HEK293 (cell line): ENCODE results near the gene IFT27.

Source experiments
- CTCF ChIA-PET: fragments of 350-600 bp; formaldehyde crosslinking; extraction: SDS; loops from one replicate; lab custom pipeline; 2021; ENCODE audit warnings: antibody characterized with exemption; lab: Yijun Ruan, JAX
- POLR2A ChIA-PET: fragments of 300-600 bp; formaldehyde crosslinking; extraction: SDS; loops from one replicate; lab custom pipeline; 2020; ENCODE audit warnings: antibody characterized with exemption, inconsistent platforms; lab: Yijun Ruan, JAX
- H3K27ac ChIP-seq: fragments of 200-500 bp; sonication (Bioruptor generic); 2 replicates; pipeline ENCODE4 v1.5.1; 2014; ENCODE audit warnings: low read depth, low read length, control low read depth, inconsistent platforms; ENCODE audit errors: extremely low read depth
- H3K36me3 ChIP-seq, 2 experiments: fragments of 200-500 bp in 1 of 2; sonication (Bioruptor generic) in 1 of 2; 1 replicate in 1 of 2; 2 replicates in 1 of 2; pipeline ENCODE4 v1.5.1; 2014 to 2017; ENCODE audit warnings: inconsistent platforms in 2 of 2, low read length in 2 of 2; ENCODE audit not compliant: control insufficient read depth in 2 of 2, insufficient read depth in 1 of 2
- H3K4me1 ChIP-seq: fragments of 200-500 bp; sonication (Bioruptor generic); 2 replicates; pipeline ENCODE4 v1.5.1; 2014; ENCODE audit warnings: mild to moderate bottlenecking, low read length, inconsistent platforms; ENCODE audit not compliant: control insufficient read depth, insufficient read depth
- H3K4me3 ChIP-seq: 2 replicates; pipeline ENCODE4 v1.5.1; 2011; ENCODE audit warnings: low read depth, mild to moderate bottlenecking, control low read depth, low read length, moderate library complexity
- H3K9me3 ChIP-seq: fragments of 200-500 bp; sonication (Bioruptor generic); 2 replicates; pipeline ENCODE4 v1.5.1; 2014; ENCODE audit warnings: low read depth, low read length, inconsistent platforms; ENCODE audit not compliant: control insufficient read depth, insufficient read depth
- KLF10 ChIP-seq: fragments of 450-650 bp; IDR thresholded peaks from 2 replicates; pipeline ENCODE4 v1.5.1; 2018; ENCODE audit warnings: missing biosample characterization, mild to moderate bottlenecking, missing genetic modification characterization
- REPIN1 ChIP-seq: fragments of 450-650 bp; formaldehyde crosslinking; IDR thresholded peaks from 2 replicates; pipeline ENCODE4 v1.5.1; 2017; ENCODE audit warnings: missing biosample characterization, missing genetic modification characterization, low read depth
- SALL2 ChIP-seq: fragments of 450-650 bp; formaldehyde crosslinking; IDR thresholded peaks from 2 replicates; pipeline ENCODE4 v1.5.0; 2017; ENCODE audit warnings: missing biosample characterization, mild to moderate bottlenecking, missing genetic modification characterization, borderline replicate concordance
- SCRT2 ChIP-seq: fragments of 450-650 bp; formaldehyde crosslinking; IDR thresholded peaks from 2 replicates; pipeline ENCODE4 v1.5.1; 2016; ENCODE audit warnings: missing biosample characterization, missing genetic modification characterization
- WT1 ChIP-seq: fragments of 450-650 bp; formaldehyde crosslinking; IDR thresholded peaks from 2 replicates; pipeline ENCODE4 v1.5.1; 2016; ENCODE audit warnings: missing biosample characterization, missing genetic modification characterization
- ZFP41 ChIP-seq: fragments of 450-650 bp; formaldehyde crosslinking; IDR thresholded peaks from 2 replicates; pipeline ENCODE4 v1.5.1; 2016; ENCODE audit warnings: missing biosample characterization, missing genetic modification characterization, borderline replicate concordance
- ZNF175 ChIP-seq: fragments of 450-650 bp; formaldehyde crosslinking; IDR thresholded peaks from 2 replicates; pipeline ENCODE4 v1.5.1; 2016; ENCODE audit warnings: missing biosample characterization, missing genetic modification characterization
- ZNF211 ChIP-seq: fragments of 450-650 bp; formaldehyde crosslinking; IDR thresholded peaks from 2 replicates; pipeline ENCODE4 v1.5.1; 2016; ENCODE audit warnings: low read depth, missing biosample characterization, missing genetic modification characterization
- ZNF214 ChIP-seq: fragments of 450-650 bp; formaldehyde crosslinking; IDR thresholded peaks from 2 replicates; pipeline ENCODE4 v1.5.1; 2017; ENCODE audit warnings: missing biosample characterization, mild to moderate bottlenecking, missing genetic modification characterization, borderline replicate concordance
- ZNF266 ChIP-seq: fragments of 450-650 bp; formaldehyde crosslinking; IDR thresholded peaks from 2 replicates; pipeline ENCODE4 v1.5.1; 2016; ENCODE audit warnings: missing biosample characterization, missing genetic modification characterization, low read depth
- ZNF394 ChIP-seq: fragments of 450-650 bp; formaldehyde crosslinking; IDR thresholded peaks from 2 replicates; pipeline ENCODE4 v1.5.1; 2016; ENCODE audit warnings: missing biosample characterization, missing genetic modification characterization, mild to moderate bottlenecking, moderate library complexity, borderline replicate concordance
- ZNF404 ChIP-seq: fragments of 450-650 bp; formaldehyde crosslinking; IDR thresholded peaks from 2 replicates; pipeline ENCODE4 v1.5.1; 2017; ENCODE audit warnings: missing biosample characterization, missing genetic modification characterization
- ZNF426 ChIP-seq: fragments of 450-650 bp; formaldehyde crosslinking; IDR thresholded peaks from 2 replicates; pipeline ENCODE4 v1.5.1; 2017; ENCODE audit warnings: missing biosample characterization, missing genetic modification characterization, mild to moderate bottlenecking, inconsistent platforms, moderate library complexity
- ZNF433 ChIP-seq: fragments of 450-650 bp; formaldehyde crosslinking; IDR thresholded peaks from 2 replicates; pipeline ENCODE4 v1.5.1; 2016; ENCODE audit warnings: missing biosample characterization, missing genetic modification characterization, low read depth
- ZNF529 ChIP-seq: fragments of 450-650 bp; formaldehyde crosslinking; IDR thresholded peaks from 2 replicates; pipeline ENCODE4 v1.5.1; 2017; ENCODE audit warnings: missing genetic modification characterization, missing biosample characterization; ENCODE audit not compliant: insufficient replicate concordance
- ZNF555 ChIP-seq: fragments of 450-650 bp; formaldehyde crosslinking; conservative IDR thresholded peaks from 2 replicates; pipeline ENCODE4 v1.5.1; 2017; ENCODE audit warnings: missing biosample characterization, mild to moderate bottlenecking, missing genetic modification characterization, inconsistent platforms
- ZNF558 ChIP-seq: fragments of 450-650 bp; formaldehyde crosslinking; IDR thresholded peaks from 2 replicates; pipeline ENCODE4 v1.5.1; 2016; ENCODE audit warnings: missing biosample characterization, missing genetic modification characterization
- ZNF571 ChIP-seq: fragments of 450-650 bp; formaldehyde crosslinking; IDR thresholded peaks from 2 replicates; pipeline ENCODE4 v1.5.0; 2017; ENCODE audit warnings: missing biosample characterization, missing genetic modification characterization
- ZNF623 ChIP-seq: fragments of 450-650 bp; formaldehyde crosslinking; IDR thresholded peaks from 2 replicates; pipeline ENCODE4 v1.5.1; 2016; ENCODE audit warnings: missing biosample characterization, missing genetic modification characterization
- ZNF629 ChIP-seq: fragments of 450-650 bp; formaldehyde crosslinking; IDR thresholded peaks from 2 replicates; pipeline ENCODE4 v1.5.1; 2017; ENCODE audit warnings: missing biosample characterization, missing genetic modification characterization
- ZNF664 ChIP-seq: fragments of 450-650 bp; formaldehyde crosslinking; IDR thresholded peaks from 2 replicates; pipeline ENCODE4 v1.5.1; 2016; ENCODE audit warnings: missing biosample characterization, missing genetic modification characterization
- ZNF677 ChIP-seq: fragments of 450-650 bp; IDR thresholded peaks from 2 replicates; pipeline ENCODE4 v1.5.0; 2018; ENCODE audit warnings: missing biosample characterization, mild to moderate bottlenecking, missing genetic modification characterization, moderate library complexity
- ZNF776 ChIP-seq: fragments of 450-650 bp; formaldehyde crosslinking; IDR thresholded peaks from 2 replicates; pipeline ENCODE4 v1.5.0; 2017; ENCODE audit warnings: missing biosample characterization, missing genetic modification characterization, borderline replicate concordance
- ZNF785 ChIP-seq: fragments of 450-650 bp; formaldehyde crosslinking; IDR thresholded peaks from 2 replicates; pipeline ENCODE4 v1.5.1; 2016; ENCODE audit warnings: missing biosample characterization, missing genetic modification characterization
- ZSCAN16 ChIP-seq: fragments of 450-650 bp; formaldehyde crosslinking; IDR thresholded peaks from 2 replicates; pipeline ENCODE4 v1.5.1; 2016; ENCODE audit warnings: missing biosample characterization, missing genetic modification characterization
- ZSCAN30 ChIP-seq: fragments of 450-650 bp; IDR thresholded peaks from 2 replicates; pipeline ENCODE4 v1.5.1; 2018; ENCODE audit warnings: missing biosample characterization, mild to moderate bottlenecking, missing genetic modification characterization, moderate library complexity
- TF ChIP-seq, protein P1 (sequence below): fragments of 450-650 bp; formaldehyde crosslinking; conservative IDR thresholded peaks from 2 replicates; pipeline ENCODE4 v1.5.1; 2016; ENCODE audit warnings: low read depth, missing biosample characterization, missing genetic modification characterization
- TF ChIP-seq, protein P2 (sequence below): fragments of 450-650 bp; formaldehyde crosslinking; IDR thresholded peaks from 2 replicates; pipeline ENCODE4 v1.5.1; 2017; ENCODE audit warnings: missing biosample characterization, missing genetic modification characterization
- TF ChIP-seq, protein P3 (sequence below): fragments of 450-650 bp; formaldehyde crosslinking; IDR thresholded peaks from 2 replicates; pipeline ENCODE4 v1.5.1; 2016; ENCODE audit warnings: missing biosample characterization, missing genetic modification characterization

Gene IFT27

DNA sequence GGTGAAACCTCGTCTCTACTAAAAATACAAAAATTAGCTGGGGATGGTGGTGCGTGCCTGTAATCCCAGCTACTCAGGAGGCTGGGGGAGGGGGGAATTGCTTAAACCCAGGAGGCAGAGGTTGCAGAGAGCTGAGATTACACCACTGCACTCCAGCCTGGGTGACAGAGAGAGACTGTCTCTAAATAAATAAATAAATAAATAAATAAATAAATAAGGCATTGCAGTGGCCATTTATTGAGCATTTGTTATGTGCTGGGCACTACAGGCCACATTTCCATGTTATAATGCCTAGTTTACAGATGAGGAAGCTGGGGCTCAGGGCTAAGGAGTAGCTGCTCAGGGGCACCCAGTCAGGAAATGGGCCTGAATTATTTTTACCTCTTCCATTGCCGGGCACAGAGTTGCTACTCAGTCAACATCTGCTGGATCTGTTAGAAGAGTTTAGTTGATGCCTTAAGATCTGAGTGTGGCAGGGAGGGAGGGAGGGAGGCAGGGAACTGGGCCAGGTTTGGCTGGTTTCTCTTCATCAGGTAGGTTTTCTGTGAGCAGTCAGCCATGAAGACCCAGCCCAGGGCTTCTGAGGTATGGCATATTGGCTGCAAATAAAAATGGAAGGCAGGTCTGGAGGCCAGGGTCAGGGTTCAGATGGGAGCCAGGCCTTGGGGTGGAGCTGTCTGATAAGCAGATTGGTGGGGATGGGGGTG, 35.3 kb upstream of the IFT27 start:
- TF ChIP-seq REPIN1 (tag by site-specific recombination), result no peak
- peak; percentile 45 for TF ChIP-seq ZNF426 (tag by site-specific recombination)
- no peak for TF ChIP-seq ZNF776
- TF ChIP-seq ZNF394 (tag by site-specific recombination), result peak; percentile 78
- 0 out of 2 replicates have a peak, but pooled peaks have one; percentile 36 for TF ChIP-seq ZNF664 (tag by site-specific recombination)
- TF ChIP-seq ZNF433 (tag by site-specific recombination), result 0 out of 2 replicates have a peak, but pooled peaks have one; percentile 30
- TF ChIP-seq ZNF404 (tag by site-specific recombination), result 0 out of 2 replicates have a peak, but pooled peaks have one; percentile 43
- TF ChIP-seq SCRT2, result 0 out of 2 replicates have a peak, but pooled peaks have one; percentile 23
- TF ChIP-seq, protein P1, sequence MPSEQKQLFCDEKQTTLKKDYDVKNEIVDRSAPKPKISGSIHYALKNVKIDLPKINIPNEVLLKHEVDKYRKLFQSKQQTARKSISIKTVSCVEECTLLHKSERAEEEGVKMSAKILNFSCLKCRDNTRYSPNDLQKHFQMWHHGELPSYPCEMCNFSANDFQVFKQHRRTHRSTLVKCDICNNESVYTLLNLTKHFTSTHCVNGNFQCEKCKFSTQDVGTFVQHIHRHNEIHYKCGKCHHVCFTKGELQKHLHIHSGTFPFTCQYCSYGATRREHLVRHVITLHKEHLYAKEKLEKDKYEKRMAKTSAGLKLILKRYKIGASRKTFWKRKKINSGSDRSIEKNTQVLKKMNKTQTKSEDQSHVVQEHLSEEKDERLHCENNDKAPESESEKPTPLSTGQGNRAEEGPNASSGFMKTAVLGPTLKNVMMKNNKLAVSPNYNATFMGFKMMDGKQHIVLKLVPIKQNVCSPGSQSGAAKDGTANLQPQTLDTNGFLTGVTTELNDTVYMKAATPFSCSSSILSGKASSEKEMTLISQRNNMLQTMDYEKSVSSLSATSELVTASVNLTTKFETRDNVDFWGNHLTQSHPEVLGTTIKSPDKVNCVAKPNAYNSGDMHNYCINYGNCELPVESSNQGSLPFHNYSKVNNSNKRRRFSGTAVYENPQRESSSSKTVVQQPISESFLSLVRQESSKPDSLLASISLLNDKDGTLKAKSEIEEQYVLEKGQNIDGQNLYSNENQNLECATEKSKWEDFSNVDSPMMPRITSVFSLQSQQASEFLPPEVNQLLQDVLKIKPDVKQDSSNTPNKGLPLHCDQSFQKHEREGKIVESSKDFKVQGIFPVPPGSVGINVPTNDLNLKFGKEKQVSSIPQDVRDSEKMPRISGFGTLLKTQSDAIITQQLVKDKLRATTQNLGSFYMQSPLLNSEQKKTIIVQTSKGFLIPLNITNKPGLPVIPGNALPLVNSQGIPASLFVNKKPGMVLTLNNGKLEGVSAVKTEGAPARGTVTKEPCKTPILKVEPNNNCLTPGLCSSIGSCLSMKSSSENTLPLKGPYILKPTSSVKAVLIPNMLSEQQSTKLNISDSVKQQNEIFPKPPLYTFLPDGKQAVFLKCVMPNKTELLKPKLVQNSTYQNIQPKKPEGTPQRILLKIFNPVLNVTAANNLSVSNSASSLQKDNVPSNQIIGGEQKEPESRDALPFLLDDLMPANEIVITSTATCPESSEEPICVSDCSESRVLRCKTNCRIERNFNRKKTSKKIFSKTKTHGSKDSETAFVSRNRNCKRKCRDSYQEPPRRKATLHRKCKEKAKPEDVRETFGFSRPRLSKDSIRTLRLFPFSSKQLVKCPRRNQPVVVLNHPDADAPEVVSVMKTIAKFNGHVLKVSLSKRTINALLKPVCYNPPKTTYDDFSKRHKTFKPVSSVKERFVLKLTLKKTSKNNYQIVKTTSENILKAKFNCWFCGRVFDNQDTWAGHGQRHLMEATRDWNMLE, result peak; percentile 54; the same call in 1 of the 2 replicates
- TF ChIP-seq ZNF266 (tag by site-specific recombination), result peak; percentile 31; the same call in 1 of the 2 replicates
- TF ChIP-seq ZNF555, result peak; percentile 38; the same call in 1 of the 2 replicates
- peak; percentile 47 for TF ChIP-seq ZNF623 (tag by site-specific recombination)
- TF ChIP-seq, protein P2, sequence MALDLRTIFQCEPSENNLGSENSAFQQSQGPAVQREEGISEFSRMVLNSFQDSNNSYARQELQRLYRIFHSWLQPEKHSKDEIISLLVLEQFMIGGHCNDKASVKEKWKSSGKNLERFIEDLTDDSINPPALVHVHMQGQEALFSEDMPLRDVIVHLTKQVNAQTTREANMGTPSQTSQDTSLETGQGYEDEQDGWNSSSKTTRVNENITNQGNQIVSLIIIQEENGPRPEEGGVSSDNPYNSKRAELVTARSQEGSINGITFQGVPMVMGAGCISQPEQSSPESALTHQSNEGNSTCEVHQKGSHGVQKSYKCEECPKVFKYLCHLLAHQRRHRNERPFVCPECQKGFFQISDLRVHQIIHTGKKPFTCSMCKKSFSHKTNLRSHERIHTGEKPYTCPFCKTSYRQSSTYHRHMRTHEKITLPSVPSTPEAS (tag by site-specific recombination), result no peak
- Histone ChIP-seq H3K4me3 (no peak overlapping the region), H3K9me3 (no peaks in the 10 kb centered on the region), H3K36me3 (no peaks in the 10 kb centered on the region), H3K4me1 (peaks cover 2% of the 10 kb centered on the region), H3K27ac (no peak overlapping the region)
- CTCF ChIA-PET, result interaction anchor here (1.0 to 2.6 kb wide), 3 partner anchors 42 to 167 kb away, joined by 3 to 15 read pairs (median 5); no protein-coding TSS in a partner anchor
- POLR2A ChIA-PET, result no interaction called here

DNA sequence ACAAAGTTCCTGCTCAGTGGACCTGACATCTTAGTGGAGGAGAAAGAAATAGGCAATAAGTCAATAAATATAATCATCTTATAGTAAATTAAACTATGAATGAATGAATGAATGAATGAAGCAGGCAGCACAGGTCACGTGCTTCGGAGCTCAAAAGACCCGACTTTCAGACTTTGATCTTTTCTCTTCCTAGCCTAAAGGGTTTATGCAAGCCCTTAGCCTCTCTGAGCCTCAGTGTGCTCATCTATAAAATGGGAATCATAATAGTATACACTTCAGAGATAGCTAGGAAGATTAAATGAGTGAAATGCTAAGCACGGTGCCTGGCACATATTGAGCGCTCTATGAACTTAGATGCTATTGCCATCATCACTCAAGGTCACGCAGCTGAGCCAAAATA, 33.4 kb upstream of the IFT27 start:
- no peaks in the 10 kb centered on the region for H3K4me1 ChIP-seq
- H3K4me3 ChIP-seq, result no peak overlapping the region
- ChIA-PET POLR2A (no interaction called here), CTCF (interaction anchor here (0.6 to 1.9 kb wide), 6 partner anchors 27 to 236 kb away, joined by 3 to 6 read pairs (median 4); no protein-coding TSS in a partner anchor)
- H3K27ac ChIP-seq, result no peak overlapping the region
- H3K9me3 ChIP-seq, result no peaks in the 10 kb centered on the region
- no peaks in the 10 kb centered on the region for H3K36me3 ChIP-seq
- TF ChIP-seq, protein P3, sequence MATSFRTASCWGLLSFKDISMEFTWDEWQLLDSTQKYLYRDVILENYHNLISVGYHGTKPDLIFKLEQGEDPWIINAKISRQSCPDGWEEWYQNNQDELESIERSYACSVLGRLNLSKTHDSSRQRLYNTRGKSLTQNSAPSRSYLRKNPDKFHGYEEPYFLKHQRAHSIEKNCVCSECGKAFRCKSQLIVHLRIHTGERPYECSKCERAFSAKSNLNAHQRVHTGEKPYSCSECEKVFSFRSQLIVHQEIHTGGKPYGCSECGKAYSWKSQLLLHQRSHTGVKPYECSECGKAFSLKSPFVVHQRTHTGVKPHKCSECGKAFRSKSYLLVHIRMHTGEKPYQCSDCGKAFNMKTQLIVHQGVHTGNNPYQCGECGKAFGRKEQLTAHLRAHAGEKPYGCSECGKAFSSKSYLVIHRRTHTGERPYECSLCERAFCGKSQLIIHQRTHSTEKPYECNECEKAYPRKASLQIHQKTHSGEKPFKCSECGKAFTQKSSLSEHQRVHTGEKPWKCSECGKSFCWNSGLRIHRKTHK (tag by site-specific recombination), result no peak
- TF ChIP-seq ZNF529 (tag by site-specific recombination) (no peak), ZNF629 (tag by site-specific recombination) (no peak), ZNF175 (no peak), ZSCAN30 (tag by site-specific recombination) (no peak), ZSCAN16 (tag by site-specific recombination) (no peak), ZNF785 (tag by site-specific recombination) (no peak), WT1 (no peak), ZNF211 (tag by site-specific recombination) (no peak), ZNF214 (no peak), ZNF677 (tag by site-specific recombination) (no peak), ZNF558 (tag by site-specific recombination) (no peak), ZNF571 (no peak), ZFP41 (no peak), SALL2 (tag by site-specific recombination) (no peak), KLF10 (no peak)
